ENCODE results near the gene HIVEP1. TPM values are rescaled to one million over a fixed set of nuclear protein-coding genes. Genes with fewer than 3 reads are reported as not detected.

Gene HIVEP1
- total and polyA plus RNA-seq, 7 experiments from 2014 or later: 13.2 to 86.1 (median 31.5) TPM

DNA sequence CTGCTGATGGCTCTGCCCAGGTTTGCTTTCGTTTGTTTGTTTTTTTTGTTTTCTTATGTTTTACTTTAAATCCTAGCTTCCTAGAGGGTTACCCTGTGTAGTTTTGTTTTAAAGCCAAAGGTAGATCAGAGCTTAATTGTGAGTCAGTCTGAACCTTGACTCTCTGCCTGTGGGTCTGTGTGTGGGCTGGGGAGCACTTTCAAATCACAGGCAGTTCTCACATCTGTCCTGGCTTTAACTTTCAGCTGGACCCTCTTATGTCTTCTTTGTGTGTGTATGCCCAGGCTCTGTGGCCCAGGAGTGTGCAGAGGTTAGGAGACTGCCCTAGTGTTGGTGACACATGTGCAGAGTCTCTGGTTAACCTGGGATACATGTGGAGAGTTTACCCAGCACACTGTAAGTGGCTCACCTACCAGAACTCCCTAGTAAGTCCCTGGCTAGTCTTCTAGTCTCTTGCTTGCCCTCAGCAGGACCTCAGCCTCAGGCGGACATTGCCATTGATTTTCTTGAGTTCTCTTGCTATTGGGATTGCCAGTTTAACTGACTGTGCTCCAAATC is 19.0 kb downstream of the HIVEP1 start:
- Histone ChIP-seq H3K27ac (ENCODE audit: low read depth, low read length) (no peak overlapping the region), H3K4me3 (ENCODE audit: low read length) (no peak overlapping the region), H3K27me3 (ENCODE audit: control insufficient read depth in 2 of 2, insufficient read depth in 2 of 2, low read length in 2 of 2) (no peaks in the 10 kb centered on the region), H3K9me3 (ENCODE audit: control insufficient read depth in 2 of 3, low read length in 3 of 3) (peaks cover 0 to 5% (median 0%) of the 10 kb centered on the region in 3 experiments), H3K4me1 (ENCODE audit: control insufficient read depth in 2 of 2, insufficient read depth in 2 of 2, low read length in 2 of 2) (peaks cover 0 to 17% of the 10 kb centered on the region in 2 donors), H3K36me3 (ENCODE audit: control insufficient read depth in 2 of 3, insufficient read depth in 3 of 3, low read length in 3 of 3) (no peaks in the 10 kb centered on the region)
- Mint-ChIP-seq H3K27me3 (no peaks in the 10 kb centered on the region), H3K27ac (peak overlapping the region in 2 of 9 donors; percentile 5 to 61), H3K4me3 (peak overlapping the region in 1 of 10 donors; percentile 26), H3K9me3 (peaks cover 5 to 47% (median 17%) of the 10 kb centered on the region in 11 donors), H3K36me3 (peaks cover 19 to 62% (median 55%) of the 10 kb centered on the region in 5 donors), H3K4me1 (peaks cover 29 to 81% (median 73%) of the 10 kb centered on the region in 7 donors)
- ChIA-PET CTCF (no interaction called here), POLR2A (interaction anchor here (0.7 to 0.8 kb wide), 2 partner anchors 23 to 25 kb away, joined by 3 to 4 read pairs; no protein-coding TSS in a partner anchor)
- intact Hi-C loops (cut with micrococcal nuclease): loop anchor here in 1 of 2 donors (5.0 kb wide), 1 partner anchor 209 kb away; no protein-coding TSS in a partner anchor
- ATAC-seq (no peak), DNase-seq (no peak)

DNA sequence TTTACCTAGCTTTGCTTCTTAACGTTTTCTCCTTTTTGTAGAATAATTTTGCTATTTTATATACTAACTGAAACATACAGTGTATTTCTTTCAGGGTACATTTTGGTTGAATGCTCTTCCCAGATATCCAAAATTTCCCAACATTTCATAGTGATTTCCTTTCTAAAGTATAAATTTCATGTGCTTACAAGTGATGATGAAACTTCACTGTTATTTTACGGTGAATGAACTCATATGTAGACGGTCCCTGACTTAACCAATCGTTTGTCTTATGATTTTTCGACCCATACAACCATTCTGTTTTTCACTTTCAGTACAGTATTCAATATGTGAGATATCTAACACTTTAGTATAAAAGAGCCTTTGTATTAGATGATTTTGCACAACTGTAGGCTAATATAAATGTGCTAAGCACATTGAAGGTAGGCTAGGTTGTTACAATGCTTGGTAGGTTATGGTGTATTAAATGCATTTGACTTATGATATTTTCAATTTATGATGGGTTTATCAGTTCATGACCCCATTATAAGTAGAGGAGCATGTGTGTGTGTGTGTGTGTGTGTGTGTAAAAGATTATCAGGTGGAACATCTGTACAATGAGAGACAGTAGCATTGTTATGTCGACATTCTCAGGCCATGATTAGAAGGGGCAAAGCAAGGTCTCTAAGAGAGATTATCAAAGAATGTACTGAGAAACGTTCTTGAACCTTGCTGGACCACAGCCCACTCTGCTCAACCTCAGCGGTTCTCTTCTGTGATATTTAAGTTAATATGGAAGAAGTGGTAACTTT is 20.9 kb downstream of the HIVEP1 start:
- Mint-ChIP-seq H3K36me3 (peaks cover 14 to 62% (median 43%) of the 10 kb centered on the region in 5 donors), H3K27me3 (no peaks in the 10 kb centered on the region), H3K9me3 (peaks cover 5 to 42% (median 15%) of the 10 kb centered on the region in 11 donors), H3K4me1 (peaks cover 36 to 81% (median 73%) of the 10 kb centered on the region in 7 donors), H3K4me3 (peak overlapping the region in 1 of 10 donors; percentile 16), H3K27ac (peak overlapping the region in 4 of 9 donors; percentile 2 to 58 (median 23))
- ATAC-seq (no peak), DNase-seq (no peak)
- intact Hi-C loops (cut with micrococcal nuclease): loop anchor here in 1 of 2 donors (1.0 to 5.0 kb wide), 2 partner anchors 8 to 211 kb away; no protein-coding TSS in a partner anchor
- H3K4me3 ChIP-seq (ENCODE audit: low read length): no peak overlapping the region
- H3K27me3 ChIP-seq (ENCODE audit: control insufficient read depth in 2 of 2, insufficient read depth in 2 of 2, low read length in 2 of 2): no peaks in the 10 kb centered on the region
- CTCF ChIA-PET: no interaction called here
- peaks cover 0 to 5% (median 0%) of the 10 kb centered on the region in 3 experiments for H3K9me3 ChIP-seq (ENCODE audit: control insufficient read depth in 2 of 3, low read length in 3 of 3)
- no peak overlapping the region for H3K27ac ChIP-seq (ENCODE audit: low read depth, low read length)
- POLR2A ChIA-PET: interaction anchor here (0.6 kb wide), 1 partner anchor 309 kb away, joined by 3 read pairs; no protein-coding TSS in a partner anchor
- H3K36me3 ChIP-seq (ENCODE audit: control insufficient read depth in 2 of 3, insufficient read depth in 3 of 3, low read length in 3 of 3): no peaks in the 10 kb centered on the region
- H3K4me1 ChIP-seq (ENCODE audit: control insufficient read depth in 2 of 2, insufficient read depth in 2 of 2, low read length in 2 of 2): peaks cover 0 to 24% of the 10 kb centered on the region in 2 donors

DNA sequence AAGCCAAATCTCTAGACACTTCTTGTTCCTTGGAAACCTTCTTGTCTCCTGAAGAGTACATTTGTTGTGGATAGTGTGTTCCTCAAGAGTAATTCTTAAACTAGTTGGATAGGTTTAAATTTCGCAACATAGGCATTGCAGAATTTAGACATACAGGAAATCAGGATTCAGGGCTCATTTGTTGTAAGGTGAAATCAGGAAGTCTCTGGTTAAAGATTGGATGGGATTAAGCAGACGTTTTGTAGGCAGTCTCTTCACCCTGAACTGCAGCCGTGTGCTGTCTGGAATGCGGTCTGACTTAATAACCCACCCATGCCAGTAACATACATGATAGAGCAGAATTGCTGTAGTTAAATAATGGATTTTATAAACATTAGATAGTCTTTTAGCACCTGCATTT is 21.7 kb downstream of the HIVEP1 start:
- CTCF ChIA-PET: no interaction called here
- Histone ChIP-seq H3K36me3 (ENCODE audit: control insufficient read depth in 2 of 3, insufficient read depth in 3 of 3, low read length in 3 of 3) (no peaks in the 10 kb centered on the region), H3K4me3 (ENCODE audit: low read length) (no peak overlapping the region), H3K27me3 (ENCODE audit: control insufficient read depth in 2 of 2, insufficient read depth in 2 of 2, low read length in 2 of 2) (no peaks in the 10 kb centered on the region), H3K9me3 (ENCODE audit: control insufficient read depth in 2 of 3, low read length in 3 of 3) (peaks cover 0 to 5% (median 0%) of the 10 kb centered on the region in 3 experiments), H3K4me1 (ENCODE audit: control insufficient read depth in 2 of 2, insufficient read depth in 2 of 2, low read length in 2 of 2) (peaks cover 0 to 26% of the 10 kb centered on the region in 2 donors), H3K27ac (ENCODE audit: low read depth, low read length) (no peak overlapping the region)
- POLR2A ChIA-PET: no interaction called here
- Mint-ChIP-seq H3K9me3 (peaks cover 5 to 34% (median 15%) of the 10 kb centered on the region in 11 donors), H3K27me3 (no peaks in the 10 kb centered on the region), H3K36me3 (peaks cover 6 to 55% (median 36%) of the 10 kb centered on the region in 5 donors), H3K4me1 (peaks cover 39 to 84% (median 73%) of the 10 kb centered on the region in 7 donors), H3K4me3 (peak overlapping the region in 4 of 10 donors; percentile 2 to 50 (median 22)), H3K27ac (peak overlapping the region in 1 of 9 donors; percentile 74)
- intact Hi-C loops (cut with micrococcal nuclease): loop anchor here in 1 of 2 donors (1.0 to 5.0 kb wide), 2 partner anchors 8 to 211 kb away; no protein-coding TSS in a partner anchor
- ATAC-seq (no peak), DNase-seq (no peak)

DNA sequence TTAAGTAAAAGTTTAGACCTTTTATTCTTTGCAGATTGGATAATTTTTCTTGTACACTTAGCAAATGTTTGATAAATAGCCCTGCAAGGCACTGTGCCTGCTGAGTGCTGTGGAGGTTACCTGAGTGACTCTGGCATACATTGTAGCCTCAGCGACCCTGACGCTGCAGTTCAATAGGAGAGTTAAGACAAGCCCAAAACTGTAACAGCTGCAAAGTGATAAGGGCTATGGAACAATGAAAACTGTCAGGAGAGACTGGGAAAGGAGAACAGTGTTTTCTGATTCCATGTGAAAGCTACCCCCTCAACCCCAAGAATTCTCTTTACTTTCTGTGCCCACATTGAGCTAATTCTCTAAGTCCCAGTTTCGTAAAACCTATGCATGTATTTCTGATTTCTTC is 22.2 kb downstream of the HIVEP1 start:
- Histone ChIP-seq H3K4me3 (ENCODE audit: low read length) (no peak overlapping the region), H3K9me3 (ENCODE audit: control insufficient read depth in 2 of 3, low read length in 3 of 3) (peaks cover 0 to 5% (median 0%) of the 10 kb centered on the region in 3 experiments), H3K27ac (ENCODE audit: low read depth, low read length) (no peak overlapping the region), H3K4me1 (ENCODE audit: control insufficient read depth in 2 of 2, insufficient read depth in 2 of 2, low read length in 2 of 2) (peaks cover 0 to 26% of the 10 kb centered on the region in 2 donors), H3K36me3 (ENCODE audit: control insufficient read depth in 2 of 3, insufficient read depth in 3 of 3, low read length in 3 of 3) (no peaks in the 10 kb centered on the region), H3K27me3 (ENCODE audit: control insufficient read depth in 2 of 2, insufficient read depth in 2 of 2, low read length in 2 of 2) (no peaks in the 10 kb centered on the region)
- intact Hi-C loops (cut with micrococcal nuclease): loop anchor here in 1 of 2 donors (5.0 kb wide), 1 partner anchor 212 kb away; no protein-coding TSS in a partner anchor
- Mint-ChIP-seq H3K36me3 (peaks cover 6 to 55% (median 30%) of the 10 kb centered on the region in 5 donors), H3K4me1 (peaks cover 45 to 84% (median 78%) of the 10 kb centered on the region in 7 donors), H3K27ac (peak overlapping the region in 1 of 9 donors; percentile 13), H3K27me3 (no peaks in the 10 kb centered on the region), H3K4me3 (peak overlapping the region in 2 of 10 donors; percentile 9 to 32), H3K9me3 (peaks cover 5 to 28% (median 14%) of the 10 kb centered on the region in 11 donors)
- ChIA-PET CTCF (interaction anchor here (1.1 kb wide), 1 partner anchor 199 kb away, joined by 3 read pairs; no protein-coding TSS in a partner anchor), POLR2A (interaction anchor here (0.6 to 0.9 kb wide), 2 partner anchors 21 to 94 kb away, joined by 3 read pairs; no protein-coding TSS in a partner anchor)
- ATAC-seq (no peak), DNase-seq (no peak)

DNA sequence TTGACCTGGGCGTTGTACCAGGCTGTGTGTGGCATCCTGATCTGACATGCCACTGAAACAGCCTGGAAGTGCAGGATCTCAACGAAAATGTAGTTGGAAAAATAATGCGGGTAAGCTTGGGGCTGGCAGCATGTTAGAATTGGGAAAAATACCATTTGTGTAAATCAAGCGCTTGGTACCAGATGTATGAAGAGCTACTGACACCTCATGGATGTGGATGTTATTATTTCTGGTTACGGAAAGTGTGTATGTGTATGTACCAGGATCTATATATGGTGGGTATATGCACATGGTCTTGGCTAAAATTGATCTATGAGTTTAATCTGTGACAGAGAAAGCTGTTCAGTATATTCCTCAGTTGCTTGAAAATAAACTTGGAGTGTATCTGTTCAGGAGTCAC is 22.7 kb downstream of the HIVEP1 start:
- intact Hi-C loops (cut with micrococcal nuclease): loop anchor here in 1 of 2 donors (5.0 kb wide), 1 partner anchor 213 kb away; no protein-coding TSS in a partner anchor
- POLR2A ChIA-PET: interaction anchor here (0.6 to 0.9 kb wide), 2 partner anchors 21 to 93 kb away, joined by 3 read pairs; no protein-coding TSS in a partner anchor
- Mint-ChIP-seq H3K4me1 (peaks cover 49 to 87% (median 82%) of the 10 kb centered on the region in 7 donors), H3K4me3 (peak overlapping the region in 1 of 10 donors; percentile 32), H3K36me3 (peaks cover 5 to 55% (median 26%) of the 10 kb centered on the region in 5 donors), H3K27me3 (no peaks in the 10 kb centered on the region), H3K27ac (peak overlapping the region in 2 of 9 donors; percentile 13 to 42), H3K9me3 (peaks cover 5 to 23% (median 12%) of the 10 kb centered on the region in 11 donors)
- Histone ChIP-seq H3K9me3 (ENCODE audit: control insufficient read depth in 2 of 3, low read length in 3 of 3) (peaks cover 0 to 4% (median 0%) of the 10 kb centered on the region in 3 experiments), H3K4me1 (ENCODE audit: control insufficient read depth in 2 of 2, insufficient read depth in 2 of 2, low read length in 2 of 2) (peaks cover 0 to 26% of the 10 kb centered on the region in 2 donors), H3K36me3 (ENCODE audit: control insufficient read depth in 2 of 3, insufficient read depth in 3 of 3, low read length in 3 of 3) (no peaks in the 10 kb centered on the region), H3K4me3 (ENCODE audit: low read length) (no peak overlapping the region), H3K27ac (ENCODE audit: low read depth, low read length) (no peak overlapping the region), H3K27me3 (ENCODE audit: control insufficient read depth in 2 of 2, insufficient read depth in 2 of 2, low read length in 2 of 2) (no peaks in the 10 kb centered on the region)
- CTCF ChIA-PET: interaction anchor here (1.1 kb wide), 1 partner anchor 198 kb away, joined by 3 read pairs; no protein-coding TSS in a partner anchor
- no peak for ATAC-seq
- DNase-seq: no peak

DNA sequence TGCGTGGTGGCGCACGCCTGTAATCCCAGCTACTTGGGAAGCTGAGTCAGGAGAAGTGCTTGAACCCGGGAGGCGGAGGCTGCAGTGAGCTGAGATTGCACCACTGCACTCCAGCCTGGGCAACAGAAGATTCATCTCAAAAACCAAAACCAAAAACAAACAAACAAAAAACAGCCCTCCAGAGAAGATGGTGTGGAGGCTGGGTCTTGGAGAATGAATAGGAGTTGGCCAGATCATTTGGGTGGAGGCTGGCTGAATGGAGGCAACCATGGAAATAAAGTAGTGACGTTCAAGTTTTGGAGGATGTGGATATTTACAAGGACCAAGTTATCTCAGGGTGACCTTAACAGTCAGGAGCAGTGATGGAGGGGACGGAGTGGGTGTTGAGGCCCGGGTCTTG is 24.7 kb downstream of the HIVEP1 start:
- Histone ChIP-seq H3K9me3 (ENCODE audit: control insufficient read depth in 2 of 3, low read length in 3 of 3) (no peaks in the 10 kb centered on the region), H3K4me3 (ENCODE audit: low read length) (no peak overlapping the region), H3K27ac (ENCODE audit: low read depth, low read length) (no peak overlapping the region), H3K27me3 (ENCODE audit: control insufficient read depth in 2 of 2, insufficient read depth in 2 of 2, low read length in 2 of 2) (no peaks in the 10 kb centered on the region), H3K4me1 (ENCODE audit: control insufficient read depth in 2 of 2, insufficient read depth in 2 of 2, low read length in 2 of 2) (peaks cover 0 to 26% of the 10 kb centered on the region in 2 donors), H3K36me3 (ENCODE audit: control insufficient read depth in 2 of 3, insufficient read depth in 3 of 3, low read length in 3 of 3) (no peaks in the 10 kb centered on the region)
- peak overlapping the region in 9 of 10 donors; percentile 26 to 74 (median 63) for H3K4me3 Mint-ChIP-seq
- DNase-seq (no peak), ATAC-seq (no peak)
- H3K9me3 Mint-ChIP-seq: peaks cover 0 to 5% (median 0%) of the 10 kb centered on the region in 11 donors
- ChIA-PET POLR2A (no interaction called here), CTCF (no interaction called here)
- peaks cover 0 to 49% (median 16%) of the 10 kb centered on the region in 5 donors for H3K36me3 Mint-ChIP-seq
- intact Hi-C loops (cut with micrococcal nuclease): no loop called here
- H3K27me3 Mint-ChIP-seq: no peaks in the 10 kb centered on the region
- H3K27ac Mint-ChIP-seq: peak overlapping the region; percentile 10 to 83 (median 73)
- peaks cover 49 to 84% (median 78%) of the 10 kb centered on the region in 7 donors for H3K4me1 Mint-ChIP-seq
